Measurements from ENCODE around the gene TGM3.

DNA sequence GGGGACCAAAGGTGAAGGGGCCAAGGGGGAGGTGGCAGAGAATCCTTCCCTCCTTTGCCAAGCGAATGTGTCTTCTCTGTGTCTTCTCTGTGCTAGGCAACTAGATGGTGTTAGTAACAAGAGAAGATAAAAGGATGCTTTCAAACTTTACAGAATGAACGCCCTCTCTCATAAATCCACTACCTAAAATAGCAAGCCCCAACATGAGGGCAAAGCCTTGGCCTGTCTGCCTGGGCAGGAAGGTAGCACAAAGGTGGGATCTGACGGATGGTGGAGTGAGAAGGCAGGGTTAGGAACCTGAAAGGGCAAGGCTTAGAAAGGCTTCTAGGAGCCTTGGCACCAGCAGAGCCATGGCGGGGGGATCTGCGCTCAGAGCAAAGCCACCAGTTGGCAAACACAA is 13.6 kb upstream of the TGM3 start:
- no peak for TF ChIP-seq EZH2phosphoT487 (IDR thresholded peaks at IDR 0.05; ENCODE audit: unreplicated experiment)
- TF ChIP-seq, protein P1, sequence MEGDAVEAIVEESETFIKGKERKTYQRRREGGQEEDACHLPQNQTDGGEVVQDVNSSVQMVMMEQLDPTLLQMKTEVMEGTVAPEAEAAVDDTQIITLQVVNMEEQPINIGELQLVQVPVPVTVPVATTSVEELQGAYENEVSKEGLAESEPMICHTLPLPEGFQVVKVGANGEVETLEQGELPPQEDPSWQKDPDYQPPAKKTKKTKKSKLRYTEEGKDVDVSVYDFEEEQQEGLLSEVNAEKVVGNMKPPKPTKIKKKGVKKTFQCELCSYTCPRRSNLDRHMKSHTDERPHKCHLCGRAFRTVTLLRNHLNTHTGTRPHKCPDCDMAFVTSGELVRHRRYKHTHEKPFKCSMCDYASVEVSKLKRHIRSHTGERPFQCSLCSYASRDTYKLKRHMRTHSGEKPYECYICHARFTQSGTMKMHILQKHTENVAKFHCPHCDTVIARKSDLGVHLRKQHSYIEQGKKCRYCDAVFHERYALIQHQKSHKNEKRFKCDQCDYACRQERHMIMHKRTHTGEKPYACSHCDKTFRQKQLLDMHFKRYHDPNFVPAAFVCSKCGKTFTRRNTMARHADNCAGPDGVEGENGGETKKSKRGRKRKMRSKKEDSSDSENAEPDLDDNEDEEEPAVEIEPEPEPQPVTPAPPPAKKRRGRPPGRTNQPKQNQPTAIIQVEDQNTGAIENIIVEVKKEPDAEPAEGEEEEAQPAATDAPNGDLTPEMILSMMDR (conservative IDR thresholded peaks at IDR 0.05; ENCODE audit: low read depth in 2 of 2), result no peak
- no peak for TF ChIP-seq EZH2 (IDR thresholded peaks at IDR 0.05; ENCODE audit: low read depth, unreplicated experiment)
